ENCODE data around the gene EPHB2.

Gene EPHB2

GRCh38 chr1:22801347-22801746 is 90.7 kb downstream of the EPHB2 start:
- DNase-seq: no peak

GRCh38 chr1:22801761-22802160 is 91.1 kb downstream of the EPHB2 start:
- no peak for DNase-seq

GRCh38 chr1:22803833-22804232 is 93.2 kb downstream of the EPHB2 start:
- DNase-seq: no peak

GRCh38 chr1:22804406-22804805 is 93.8 kb downstream of the EPHB2 start:
- no peak for DNase-seq

- DNase-seq: no peak
Observed at GRCh38 chr1:22804969-22805671, 94.5 kb downstream of the EPHB2 start.

- DNase-seq: no peak
Observed at GRCh38 chr1:22805672-22806038, 95.0 kb downstream of the EPHB2 start.

- DNase-seq: no peak
Observed at GRCh38 chr1:22806584-22806983, 95.9 kb downstream of the EPHB2 start.

GRCh38 chr1:22807340-22807739 is 96.7 kb downstream of the EPHB2 start:
- DNase-seq: no peak

- DNase-seq: no peak
Observed at GRCh38 chr1:22808186-22808675, 97.6 kb downstream of the EPHB2 start.

GRCh38 chr1:22808676-22809483 is 98.2 kb downstream of the EPHB2 start:
- DNase-seq: no peak

GRCh38 chr1:22809783-22810182 is 99.1 kb downstream of the EPHB2 start:
- DNase-seq: no peak

GRCh38 chr1:22810378-22810777 is 99.7 kb downstream of the EPHB2 start:
- no peak for DNase-seq

GRCh38 chr1:22812092-22812880 is 101.6 kb downstream of the EPHB2 start:
- DNase-seq: no peak

- no peak for DNase-seq
Observed at GRCh38 chr1:22812993-22813790, 102.6 kb downstream of the EPHB2 start.

- DNase-seq: no peak
Observed at GRCh38 chr1:22814176-22815042, 103.8 kb downstream of the EPHB2 start.

GRCh38 chr1:22815043-22815365 is 104.4 kb downstream of the EPHB2 start:
- DNase-seq: no peak

- DNase-seq: no peak
Observed at GRCh38 chr1:22815421-22816066, 104.9 kb downstream of the EPHB2 start.

GRCh38 chr1:22816067-22816775 is 105.6 kb downstream of the EPHB2 start:
- no peak for DNase-seq

- DNase-seq: no peak
Observed at GRCh38 chr1:22816803-22817202, 106.2 kb downstream of the EPHB2 start.

GRCh38 chr1:22817462-22817861 is 106.8 kb downstream of the EPHB2 start:
- DNase-seq: no peak

All from right kidney (tissue), 1 donor.